ENCODE results near the gene TPRX1.
"Not testable (repeated sequence)": the region's sequence is repeated elsewhere in the genome, so short reads cannot be mapped to it uniquely, and the experiment has no call there.

Gene TPRX1

GRCh38 chr19:47766359-47766620, 38.1 kb downstream of the TPRX1 start:
- DNase-seq = no peak

- peak; percentile 50 for DNase-seq
Observed at GRCh38 chr19:47765523-47766358, 38.6 kb downstream of the TPRX1 start.

GRCh38 chr19:47764705-47765104, 39.6 kb downstream of the TPRX1 start:
- not testable (repeated sequence) for DNase-seq

- DNase-seq = no peak
Observed at GRCh38 chr19:47762615-47763308, 41.6 kb downstream of the TPRX1 start.

- DNase-seq = no peak
Observed at GRCh38 chr19:47762151-47762550, 42.2 kb downstream of the TPRX1 start.

GRCh38 chr19:47761566-47761965, 42.8 kb downstream of the TPRX1 start:
- no peak for DNase-seq

GRCh38 chr19:47760632-47760999, 43.7 kb downstream of the TPRX1 start:
- no peak for DNase-seq

- DNase-seq = no peak
Observed at GRCh38 chr19:47758443-47758804, 45.9 kb downstream of the TPRX1 start.

GRCh38 chr19:47757617-47758442, 46.5 kb downstream of the TPRX1 start:
- no peak for DNase-seq

GRCh38 chr19:47756953-47757608, 47.3 kb downstream of the TPRX1 start:
- DNase-seq = no peak

GRCh38 chr19:47756627-47756929, 47.8 kb downstream of the TPRX1 start:
- no peak for DNase-seq

- DNase-seq = no peak
Observed at GRCh38 chr19:47755762-47756626, 48.4 kb downstream of the TPRX1 start.

- DNase-seq = no peak
Observed at GRCh38 chr19:47755065-47755761, 49.1 kb downstream of the TPRX1 start.

- no peak for DNase-seq
Observed at GRCh38 chr19:47754206-47755064, 49.9 kb downstream of the TPRX1 start.

GRCh38 chr19:47752440-47753211, 51.7 kb downstream of the TPRX1 start:
- DNase-seq = no peak
